Uterus (tissue), 2 donors: ENCODE data around the gene CDC42SE2.

ENCODE experiments used
- POLR2A ChIP-seq, 2 donors: fragments of 450-650 bp; IDR thresholded peaks; one replicate each; pipeline ENCODE4 v1.6.1; 2016; ENCODE audit warnings: antibody characterized with exemption in 2 of 2, mild to moderate bottlenecking in 1 of 2, moderate library complexity in 1 of 2
- TF ChIP-seq, protein P1 (sequence below), 4 experiments: fragments of 200-600 bp in 2 of 4; fragments of 450-650 bp in 2 of 4; sonication (generic) in 2 of 4; IDR thresholded peaks; one replicate each; pipeline ENCODE4 v1.5.1; 2016 to 2019; ENCODE audit warnings: antibody characterized with exemption in 4 of 4, mild to moderate bottlenecking in 2 of 4, moderate library complexity in 1 of 4

DNA sequence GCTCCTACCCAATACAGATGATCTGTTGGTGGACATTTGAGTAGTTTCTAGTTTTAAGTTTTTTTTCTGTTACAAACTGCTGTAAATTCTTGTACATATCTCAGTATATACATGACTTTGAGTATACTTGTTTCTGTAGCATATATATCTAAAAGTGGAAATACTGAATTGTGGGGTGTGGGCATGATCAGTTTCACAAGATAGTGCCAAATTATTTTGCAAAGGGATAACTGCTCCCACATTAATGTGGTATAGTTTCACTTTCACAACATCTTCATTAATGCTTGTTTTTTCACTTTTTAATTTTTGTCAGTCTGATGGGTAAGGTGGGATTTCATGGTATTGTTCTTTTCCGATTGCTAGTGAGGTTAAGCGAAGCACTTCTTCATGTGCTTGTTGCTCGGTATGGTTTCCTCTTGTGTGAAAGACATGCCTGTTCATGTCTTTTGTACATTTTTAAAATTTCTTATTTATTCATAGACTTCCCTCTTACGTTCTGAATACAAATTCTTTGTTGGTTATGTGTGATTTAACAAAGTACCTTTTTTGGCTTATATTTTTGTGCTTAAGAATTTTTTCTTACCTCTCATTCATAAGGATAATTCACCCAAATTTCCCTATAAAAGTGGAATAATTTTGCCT lies 103.5 kb downstream of the CDC42SE2 start:
- TF ChIP-seq POLR2A (IDR thresholded peaks at IDR 0.05): no peak
- TF ChIP-seq, protein P1, sequence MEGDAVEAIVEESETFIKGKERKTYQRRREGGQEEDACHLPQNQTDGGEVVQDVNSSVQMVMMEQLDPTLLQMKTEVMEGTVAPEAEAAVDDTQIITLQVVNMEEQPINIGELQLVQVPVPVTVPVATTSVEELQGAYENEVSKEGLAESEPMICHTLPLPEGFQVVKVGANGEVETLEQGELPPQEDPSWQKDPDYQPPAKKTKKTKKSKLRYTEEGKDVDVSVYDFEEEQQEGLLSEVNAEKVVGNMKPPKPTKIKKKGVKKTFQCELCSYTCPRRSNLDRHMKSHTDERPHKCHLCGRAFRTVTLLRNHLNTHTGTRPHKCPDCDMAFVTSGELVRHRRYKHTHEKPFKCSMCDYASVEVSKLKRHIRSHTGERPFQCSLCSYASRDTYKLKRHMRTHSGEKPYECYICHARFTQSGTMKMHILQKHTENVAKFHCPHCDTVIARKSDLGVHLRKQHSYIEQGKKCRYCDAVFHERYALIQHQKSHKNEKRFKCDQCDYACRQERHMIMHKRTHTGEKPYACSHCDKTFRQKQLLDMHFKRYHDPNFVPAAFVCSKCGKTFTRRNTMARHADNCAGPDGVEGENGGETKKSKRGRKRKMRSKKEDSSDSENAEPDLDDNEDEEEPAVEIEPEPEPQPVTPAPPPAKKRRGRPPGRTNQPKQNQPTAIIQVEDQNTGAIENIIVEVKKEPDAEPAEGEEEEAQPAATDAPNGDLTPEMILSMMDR (IDR thresholded peaks at IDR 0.05): no peak
